GM18873 (cell line): ENCODE data around the gene NCSTN.

Experiments
- ATAC-seq: cut with Tn5 transposase; IDR thresholded peaks from one replicate; pipeline ENCODE4 v1.9.1; 2021; ENCODE audit warnings: mild to moderate bottlenecking, moderate library complexity, moderate number of reproducible peaks; ENCODE audit not compliant: unreplicated experiment, low FRiP score

NCSTN gene

DNA sequence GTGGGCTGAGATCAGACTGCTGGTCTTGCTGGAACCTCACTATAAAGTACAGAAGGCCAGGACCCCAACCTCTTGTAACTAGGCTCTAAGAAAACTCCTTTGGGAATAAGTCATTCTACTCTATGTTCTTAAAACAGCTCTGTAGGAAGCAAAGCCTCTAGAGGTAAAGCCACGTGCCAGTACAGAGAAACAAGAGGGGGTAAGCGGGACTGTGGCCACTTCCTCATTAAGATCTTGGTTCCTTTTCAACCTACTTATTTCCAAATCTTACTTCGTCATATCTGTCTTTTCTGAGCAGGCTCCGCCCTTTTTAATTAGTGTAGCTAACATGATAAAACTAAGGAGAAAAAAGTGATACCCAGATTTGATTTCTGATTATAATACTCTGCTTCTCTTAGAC lies 3.8 kb downstream of the NCSTN start:
- ATAC-seq: no peak

DNA sequence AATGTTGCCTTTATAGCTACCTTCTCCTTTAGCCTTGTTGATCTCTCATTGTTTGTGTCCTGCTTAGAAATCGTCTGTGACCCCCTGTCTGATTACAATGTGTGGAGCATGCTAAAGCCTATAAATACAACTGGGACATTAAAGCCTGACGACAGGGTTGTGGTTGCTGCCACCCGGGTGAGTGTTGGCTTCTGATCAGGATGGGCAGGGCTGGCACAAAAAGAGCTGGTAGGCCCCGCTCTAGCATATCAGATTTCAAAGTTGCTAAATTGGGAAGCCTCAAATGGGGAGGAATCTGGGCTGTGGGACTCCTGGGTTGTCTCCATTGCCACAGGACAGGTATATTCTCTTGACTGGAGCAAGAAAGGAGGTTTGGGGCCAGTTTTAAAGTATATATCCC lies 8.4 kb downstream of the NCSTN start:
- ATAC-seq: no peak

DNA sequence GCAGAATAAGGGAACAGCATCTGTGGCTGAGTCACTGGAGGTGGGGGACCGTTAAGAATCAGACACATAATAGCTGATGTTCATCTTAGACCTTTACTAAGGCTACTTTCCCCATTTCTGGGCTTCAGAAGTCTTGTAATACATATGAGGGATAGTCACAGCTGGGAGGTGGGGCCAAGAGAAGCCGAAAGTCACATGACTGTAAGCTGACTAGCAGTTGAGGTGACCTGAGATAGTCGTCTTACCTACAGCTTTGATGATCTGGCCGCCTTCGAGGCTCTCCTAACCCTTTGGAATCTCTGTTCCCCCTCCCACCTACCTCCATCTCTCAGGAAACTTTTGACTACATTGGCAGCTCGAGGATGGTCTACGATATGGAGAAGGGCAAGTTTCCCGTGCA lies 9.4 kb downstream of the NCSTN start:
- no peak for ATAC-seq

- no peak for ATAC-seq
Observed at GRCh38 chr1:160353223-160353622, 10.0 kb downstream of the NCSTN start.

DNA sequence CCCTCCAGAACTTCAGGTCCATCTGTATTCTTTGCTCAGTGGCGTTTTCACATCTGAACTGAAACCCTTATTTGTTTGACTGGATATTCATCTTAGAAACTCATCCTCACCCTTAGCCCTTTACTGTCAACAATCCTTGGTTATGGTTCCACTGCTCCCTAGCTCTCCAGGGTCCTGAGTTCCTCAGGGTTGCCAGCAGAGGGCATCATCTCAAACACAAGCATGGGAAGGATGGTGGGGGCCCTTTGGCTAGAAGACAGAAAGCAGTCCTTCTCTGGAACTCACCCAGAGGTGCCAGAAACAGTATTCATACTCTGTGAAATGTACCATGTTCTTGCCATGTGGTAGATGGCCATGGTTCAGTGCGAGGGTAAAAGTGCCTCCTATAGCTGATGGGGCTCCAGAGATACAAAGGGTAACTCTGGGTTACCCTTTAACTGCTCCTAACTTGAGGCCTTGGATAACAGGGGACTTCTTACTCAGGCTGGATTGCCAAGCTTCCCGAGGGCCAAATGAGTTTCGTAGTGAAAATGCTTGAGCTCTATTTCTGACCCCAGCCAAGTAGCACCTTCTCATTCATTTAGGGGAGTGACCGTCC lies 11.3 kb downstream of the NCSTN start:
- ATAC-seq: no peak

DNA sequence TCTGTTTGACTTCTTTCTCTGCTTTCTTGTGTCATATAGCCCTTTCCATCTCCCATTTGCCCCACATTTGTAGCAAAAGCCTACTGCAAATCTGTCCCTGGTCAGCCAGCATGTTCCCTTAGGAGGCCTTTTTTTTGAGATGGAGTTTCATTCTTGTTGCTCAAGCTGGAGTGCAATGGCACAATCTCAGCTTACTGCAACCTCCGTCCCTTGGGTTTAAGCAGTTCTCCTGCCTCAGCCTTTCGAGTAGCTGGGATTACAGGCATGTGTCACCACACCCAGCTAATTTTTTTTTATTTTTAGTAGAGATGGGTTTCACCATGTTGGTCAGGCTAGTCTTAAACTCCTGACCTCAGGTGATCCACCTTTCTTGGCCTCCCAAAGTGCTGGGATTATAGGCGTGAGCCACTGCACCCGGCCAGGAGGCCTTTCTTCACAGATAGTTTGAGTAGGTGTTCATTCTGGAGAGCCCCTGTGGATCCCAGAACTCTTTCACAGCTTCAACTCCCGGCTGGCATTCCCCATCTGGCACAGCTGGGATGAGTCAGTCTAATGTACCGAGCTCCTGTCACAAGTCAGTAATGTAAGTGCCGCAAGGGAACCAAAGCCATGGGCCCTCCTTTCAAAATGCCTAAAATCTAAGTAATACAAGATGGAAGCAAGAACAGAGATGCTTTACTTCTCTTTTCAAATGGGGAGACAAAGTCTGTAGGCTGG lies 14.3 kb downstream of the NCSTN start:
- no peak for ATAC-seq

DNA sequence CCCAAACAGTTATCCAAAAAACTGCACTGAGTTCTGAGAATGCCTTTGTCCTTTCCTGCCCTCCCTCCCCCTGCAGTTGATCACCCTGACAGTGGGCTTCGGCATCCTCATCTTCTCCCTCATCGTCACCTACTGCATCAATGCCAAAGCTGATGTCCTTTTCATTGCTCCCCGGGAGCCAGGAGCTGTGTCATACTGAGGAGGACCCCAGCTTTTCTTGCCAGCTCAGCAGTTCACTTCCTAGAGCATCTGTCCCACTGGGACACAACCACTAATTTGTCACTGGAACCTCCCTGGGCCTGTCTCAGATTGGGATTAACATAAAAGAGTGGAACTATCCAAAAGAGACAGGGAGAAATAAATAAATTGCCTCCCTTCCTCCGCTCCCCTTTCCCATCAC lies 14.9 kb downstream of the NCSTN start:
- no peak for ATAC-seq

GRCh38 chr1:160359559-160360226 lies 16.5 kb downstream of the NCSTN start:
- ATAC-seq: no peak

GRCh38 chr1:160360227-160360695 lies 17.1 kb downstream of the NCSTN start:
- no peak for ATAC-seq

DNA sequence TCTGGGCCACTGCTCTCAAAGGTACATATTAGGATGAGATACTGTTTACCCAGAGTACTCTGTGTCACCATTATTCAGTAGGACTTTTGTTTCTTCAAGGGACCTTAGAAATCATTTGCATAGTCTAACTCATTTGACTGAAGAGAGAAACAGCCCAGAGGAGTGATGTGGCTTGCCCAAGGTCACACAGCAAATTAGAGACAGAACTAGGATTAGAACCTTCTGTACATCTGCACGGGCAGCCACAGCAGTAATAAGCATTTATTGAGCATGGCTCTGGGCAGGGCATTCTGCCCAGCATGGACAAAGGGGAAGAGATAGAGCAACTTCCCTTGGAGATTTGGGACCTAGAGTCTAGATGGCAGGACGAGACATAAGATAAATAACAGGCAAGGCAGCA lies 18.0 kb downstream of the NCSTN start:
- ATAC-seq: no peak

DNA sequence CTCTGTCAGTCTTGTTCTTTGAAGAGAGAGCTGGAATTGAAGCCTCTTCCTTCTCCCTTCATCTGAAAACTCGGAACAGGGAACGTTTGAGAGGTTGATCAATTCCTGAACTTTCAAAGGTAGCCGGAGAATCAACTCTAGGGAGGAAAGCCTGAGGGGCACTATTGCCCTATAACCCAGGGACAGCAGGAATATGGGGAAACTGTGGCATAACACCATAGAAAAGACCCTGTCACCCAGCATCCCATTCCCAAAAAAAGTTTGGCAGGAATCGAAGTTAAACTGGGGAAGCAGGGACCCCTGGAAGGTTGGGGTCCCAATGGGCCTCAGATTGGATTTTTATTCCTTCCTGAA lies 18.6 kb downstream of the NCSTN start:
- ATAC-seq: no peak

DNA sequence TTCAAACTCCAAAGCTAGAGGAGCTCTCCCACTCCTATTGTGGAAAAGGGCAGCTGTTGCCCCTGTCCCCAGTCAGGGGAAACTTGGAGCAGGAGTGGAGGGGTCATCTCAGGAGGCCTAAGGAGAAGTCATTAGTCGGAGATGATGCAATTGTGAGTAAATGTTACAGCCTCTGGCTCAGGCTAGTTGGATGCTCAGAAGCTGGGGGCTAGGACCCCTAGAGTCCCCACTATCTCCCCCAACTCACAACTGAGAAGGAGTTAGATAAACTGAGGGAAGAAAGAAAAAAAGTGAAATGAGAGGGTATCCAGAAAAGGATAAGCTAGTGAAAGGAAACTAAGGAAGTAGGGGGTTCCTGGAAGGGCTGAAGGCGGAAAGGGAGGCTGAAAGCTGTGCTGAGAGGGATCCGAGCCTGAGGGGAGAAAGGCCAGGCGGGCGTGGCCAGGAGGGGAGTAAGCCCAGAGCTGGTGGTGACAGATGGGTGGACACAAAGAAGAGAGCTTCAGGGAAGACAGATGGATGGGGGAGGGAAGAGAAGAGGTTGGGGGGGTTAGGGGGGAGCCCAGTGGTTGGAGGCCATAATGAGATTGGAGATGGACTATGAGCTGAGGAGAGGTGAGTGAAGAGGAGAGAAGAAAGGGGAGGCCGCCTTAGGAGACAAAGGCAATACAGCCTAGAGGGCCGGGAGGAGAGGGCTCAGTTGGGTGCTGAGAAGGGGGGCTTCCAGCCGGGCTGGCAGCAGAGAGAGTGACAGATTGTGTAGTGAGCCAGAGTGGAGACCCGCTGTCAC lies 19.2 kb downstream of the NCSTN start:
- ATAC-seq: no peak

- no peak for ATAC-seq
Observed at GRCh38 chr1:160363010-160363409, 19.8 kb downstream of the NCSTN start.

GRCh38 chr1:160363951-160364735 lies 21.0 kb downstream of the NCSTN start:
- ATAC-seq: no peak

GRCh38 chr1:160365325-160365724 lies 22.1 kb downstream of the NCSTN start:
- no peak for ATAC-seq

DNA sequence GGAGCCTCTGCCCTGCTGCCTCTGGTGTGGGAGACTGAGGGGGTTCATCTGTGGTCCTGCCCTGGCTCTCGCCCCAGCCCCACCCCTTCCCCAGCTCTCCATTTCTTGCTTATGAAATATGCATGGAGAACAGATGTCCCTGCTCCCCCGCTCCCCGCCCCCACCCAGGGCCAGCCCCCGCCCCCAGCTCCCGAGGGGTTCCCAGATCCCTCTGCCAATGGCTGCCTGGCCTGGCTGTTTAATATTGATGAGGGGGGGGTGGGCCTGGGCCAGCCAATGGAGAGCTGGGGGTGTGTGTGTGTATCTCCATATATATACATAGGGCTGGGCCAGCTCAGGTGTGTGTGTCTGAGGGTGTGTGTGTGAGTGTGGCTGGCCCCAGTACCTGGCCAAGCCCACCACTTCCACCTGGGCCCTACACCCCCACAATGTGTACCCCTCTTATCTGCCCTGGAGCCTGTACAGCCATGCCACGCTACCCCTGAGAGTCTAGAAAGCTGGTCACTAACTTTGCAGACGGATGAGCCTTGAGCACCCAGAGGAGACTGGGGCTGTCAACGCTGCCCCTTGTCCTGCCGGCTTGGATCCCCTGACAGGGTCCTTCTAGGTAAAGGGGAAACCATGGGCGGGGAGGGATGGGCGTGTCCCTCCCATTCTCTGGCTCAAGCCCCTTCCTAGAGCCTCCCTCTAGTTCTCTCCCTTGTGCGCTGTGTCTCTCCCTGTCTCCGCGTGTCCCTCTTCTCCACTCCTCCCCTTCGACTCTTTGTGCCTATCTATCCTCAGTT lies 23.7 kb downstream of the NCSTN start, which contains the start of gene NHLH1:
TSS of gene NHLH1 (plus strand) at position 341 of the 785 bp plus-strand sequence. CDS start 3,661 bp downstream, outside the sequence.
- no peak for ATAC-seq

DNA sequence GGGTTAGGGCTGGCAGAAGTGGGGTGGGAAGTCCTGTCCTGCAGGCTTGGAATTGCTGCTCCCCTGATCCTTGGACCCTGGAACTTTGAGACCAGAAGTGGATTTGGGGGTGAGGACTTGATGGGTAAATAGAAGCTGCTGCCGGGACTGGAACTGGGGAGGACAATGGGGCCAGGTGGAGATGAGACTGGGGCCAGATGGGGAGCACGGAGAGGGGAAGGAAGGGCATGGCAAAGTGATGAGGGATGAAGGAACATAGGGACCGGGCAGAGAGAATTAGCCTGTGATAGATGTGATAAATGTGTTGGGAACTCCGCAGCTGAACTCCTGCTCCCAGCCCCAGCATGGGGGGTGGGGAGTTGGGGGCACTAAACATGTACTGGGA lies 24.3 kb downstream of the NCSTN start:
- no peak for ATAC-seq

- no peak for ATAC-seq
Observed at GRCh38 chr1:160367934-160368923, 25.0 kb downstream of the NCSTN start.
